Activated gamma-delta T cell treated with anti-CD3 and anti-CD28 coated beads, Interleukin-2, amount 50 U/mL, for 16 hours (primary cell): ENCODE results near the gene PANX2.

ENCODE experiments used
- DNase-seq: peaks from one replicate; pipeline ENCODE4 v3.0.0-alpha.2; 2020; ENCODE audit warnings: low read depth

PANX2 gene

DNA sequence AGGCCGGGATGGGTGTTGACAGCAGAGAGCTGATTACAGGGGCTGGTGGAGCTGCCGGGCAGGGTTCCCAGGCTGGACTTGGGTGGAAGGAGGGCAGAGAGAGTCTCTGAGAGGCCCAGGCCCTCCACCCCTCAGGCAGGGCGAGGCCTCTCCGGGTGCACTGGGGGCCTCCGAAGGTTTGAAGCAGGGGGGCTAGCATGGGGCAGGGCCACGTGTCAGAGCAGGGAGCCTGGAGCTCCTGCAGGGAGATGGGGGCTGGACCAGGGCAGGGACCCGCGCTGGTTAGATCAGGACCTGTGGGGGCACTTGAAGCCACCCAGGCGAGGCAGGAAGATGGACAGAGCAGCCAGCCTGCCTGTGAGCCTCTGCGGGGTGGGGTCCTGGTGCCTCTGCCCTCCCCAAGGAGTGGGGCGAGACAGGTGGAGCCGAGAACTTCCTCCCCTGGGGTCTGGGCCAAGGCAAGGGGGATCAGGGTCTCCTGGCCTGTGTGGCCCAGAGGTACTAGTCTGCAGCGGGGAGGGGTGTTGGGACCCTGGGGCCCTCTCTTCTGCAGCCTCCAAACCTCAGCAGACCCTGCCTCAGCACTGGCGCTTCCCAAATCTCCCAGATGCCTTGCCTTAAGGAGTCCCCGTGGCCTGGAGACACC is 911 bp downstream of the PANX2 start:
- no peak for DNase-seq

DNA sequence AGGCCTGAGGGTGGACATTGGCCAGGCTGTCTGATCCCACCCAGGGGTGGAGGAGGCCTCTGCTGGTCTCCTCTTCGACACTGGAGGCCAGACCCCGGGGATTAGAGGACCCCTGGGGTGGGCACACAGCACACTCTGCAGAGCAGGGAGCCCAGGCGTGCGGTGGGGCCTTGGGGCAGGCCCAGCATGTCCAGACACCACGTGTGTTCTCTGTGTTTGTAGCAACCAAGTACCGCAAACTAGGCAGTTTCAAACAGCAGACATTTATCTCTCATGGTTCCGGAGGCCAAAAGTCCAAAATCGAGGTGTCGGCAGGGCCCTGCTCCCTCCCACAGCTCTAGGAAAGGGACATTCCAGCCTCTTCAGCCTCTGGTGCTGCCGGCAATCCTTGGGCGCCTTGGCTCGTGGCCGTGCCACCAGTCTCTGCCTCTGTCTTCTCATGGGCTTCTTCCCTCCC is 1.5 kb downstream of the PANX2 start:
- DNase-seq: no peak

DNA sequence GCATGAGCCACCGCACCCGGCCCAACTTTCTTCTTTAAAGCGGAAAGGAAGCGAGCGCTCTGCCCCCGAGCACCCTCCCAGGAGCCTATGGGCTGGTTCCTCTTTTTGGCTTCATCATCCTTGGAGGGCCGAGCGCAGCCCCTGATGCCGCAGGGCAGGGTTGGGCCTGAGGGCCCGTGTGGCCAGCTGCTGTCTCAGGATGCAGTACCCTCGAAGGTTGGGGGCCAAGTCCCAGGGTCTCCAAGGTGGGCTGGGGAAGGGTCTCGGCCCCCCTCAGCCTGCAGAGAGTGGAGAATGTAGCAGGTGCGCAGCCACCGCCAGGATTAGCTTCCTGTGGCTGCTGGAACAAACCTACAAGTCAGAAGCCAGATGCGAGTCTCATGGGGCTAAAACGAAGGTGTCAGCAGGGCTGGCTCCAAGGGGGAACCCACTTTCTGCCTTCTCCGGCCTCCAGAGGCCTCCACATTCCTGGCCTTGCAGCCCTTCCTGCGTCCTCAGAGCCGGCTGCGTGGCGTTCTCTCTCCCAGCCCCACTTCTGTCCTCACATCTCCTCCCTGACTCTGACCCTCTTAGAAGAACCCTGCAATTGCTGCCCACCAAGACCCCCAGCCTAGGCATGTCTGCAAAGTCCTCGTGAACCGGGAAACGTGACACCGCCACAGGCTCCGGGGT is 2.9 kb downstream of the PANX2 start:
- DNase-seq: no peak

DNA sequence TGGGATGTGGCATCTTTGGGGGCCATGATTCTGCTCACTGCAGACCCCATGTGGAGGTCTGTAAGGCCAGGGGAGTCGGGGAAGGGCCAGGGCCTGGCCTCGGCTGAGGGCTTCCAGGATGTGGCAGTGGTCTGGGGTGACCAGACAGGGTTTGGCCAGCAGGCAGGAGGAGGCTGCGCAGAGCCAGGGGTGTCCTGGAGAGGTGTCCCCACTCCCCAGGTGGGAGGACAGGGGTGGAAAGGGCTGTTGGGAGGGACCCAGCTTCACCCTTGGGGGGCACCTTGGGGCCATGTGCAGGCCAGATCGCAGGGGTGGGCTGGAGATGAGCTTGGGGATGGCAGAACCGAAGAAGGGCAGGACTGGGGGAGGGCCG is 3.4 kb downstream of the PANX2 start:
- no peak for DNase-seq

DNA sequence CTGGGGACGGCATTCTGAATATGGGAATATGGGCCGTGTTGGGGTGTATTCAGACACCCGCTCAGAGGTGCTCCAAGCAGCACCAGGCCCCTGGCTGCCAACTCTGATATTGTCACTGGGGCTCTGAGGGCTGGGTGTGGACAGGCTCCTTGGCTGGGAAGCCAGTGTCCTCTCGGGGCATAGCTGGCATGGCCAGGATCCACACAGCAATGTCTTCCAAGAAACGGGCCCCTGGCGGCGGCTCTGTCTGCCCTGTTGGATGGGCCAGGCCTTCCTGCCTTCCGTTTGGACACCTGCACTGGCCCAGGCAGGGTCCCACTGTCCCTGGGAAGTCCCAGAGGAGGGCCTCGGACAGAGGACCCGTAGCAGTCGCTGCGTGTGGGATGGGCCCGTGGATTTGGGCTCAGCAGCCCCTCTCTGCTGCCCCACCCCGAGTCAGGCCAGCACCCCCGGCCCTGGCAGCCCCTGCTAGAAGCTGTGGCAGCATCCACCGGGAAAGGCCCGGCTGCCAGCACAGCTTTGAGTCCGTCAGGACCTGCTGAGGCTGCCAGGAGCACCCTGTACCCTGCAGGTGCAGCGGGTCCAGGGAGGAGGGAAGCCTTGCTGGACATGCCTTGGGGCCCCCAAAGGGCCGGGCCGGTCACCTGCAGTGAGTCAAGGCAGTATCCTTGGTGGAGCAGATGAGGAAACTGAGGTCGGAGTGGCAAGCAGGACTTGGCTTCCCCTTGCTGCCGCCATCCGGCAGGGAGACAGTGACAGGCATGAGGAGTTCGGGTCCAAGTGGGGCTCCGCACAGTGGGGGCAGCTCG is 4.1 kb downstream of the PANX2 start:
- DNase-seq: no peak

DNA sequence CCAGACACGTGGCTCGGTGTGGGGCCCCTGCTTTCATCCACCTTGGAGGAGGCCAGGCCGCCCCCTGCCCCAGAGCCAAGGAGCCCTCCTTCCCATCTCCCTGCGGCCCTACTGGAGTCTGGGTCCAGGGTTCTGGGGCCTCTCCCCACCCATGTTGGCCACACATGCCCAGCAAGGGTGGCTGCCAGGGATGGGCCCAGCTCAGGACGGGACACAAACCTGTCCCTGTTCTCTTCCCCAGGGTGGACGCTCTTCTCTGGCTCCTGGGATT is 4.6 kb downstream of the PANX2 start:
- no peak for DNase-seq

DNA sequence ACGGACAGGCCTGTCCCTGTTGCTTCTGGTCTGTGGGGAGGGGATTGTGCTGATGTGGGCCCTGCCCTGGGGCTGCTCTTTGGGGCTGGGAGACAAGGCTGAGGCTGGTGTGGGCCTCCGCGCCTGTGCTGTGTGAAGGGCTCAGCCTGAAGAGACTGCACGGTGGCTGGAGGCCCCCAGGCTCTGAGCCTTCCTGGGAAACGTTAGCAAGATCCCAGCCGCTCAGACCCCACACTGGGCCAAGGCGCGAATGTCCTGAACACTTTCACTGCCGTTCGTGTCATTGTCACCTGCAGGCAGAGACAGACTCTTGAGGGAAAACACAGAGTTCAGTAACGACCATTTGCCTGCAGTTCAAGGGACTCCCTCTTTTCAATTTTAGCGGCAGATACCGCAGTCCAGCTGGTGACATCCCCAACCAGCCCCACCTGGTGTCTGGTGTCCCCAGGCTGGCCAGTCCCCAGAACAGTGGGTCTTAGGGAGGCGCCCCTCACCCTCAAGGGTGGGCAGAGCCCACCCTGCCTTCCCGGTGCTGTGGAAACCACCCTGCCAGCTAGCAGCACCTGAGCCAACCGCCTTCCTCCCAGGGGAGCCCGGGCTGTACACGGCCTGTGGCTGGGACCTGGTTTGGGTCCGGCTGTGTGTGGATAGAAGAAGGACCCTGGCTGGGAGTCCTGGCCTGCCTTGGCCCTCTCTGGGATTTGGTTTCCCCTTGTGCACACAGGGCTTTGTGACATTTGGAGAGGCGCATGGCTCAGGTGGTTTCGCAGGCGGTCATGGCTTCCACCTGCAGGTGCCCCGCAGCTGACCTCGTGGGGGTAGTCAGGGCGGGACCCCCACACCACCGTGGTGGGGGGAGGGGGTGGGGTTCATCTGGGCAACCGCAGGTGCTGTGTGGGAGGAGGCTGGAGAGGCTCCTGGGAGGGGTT is 5.7 kb downstream of the PANX2 start:
- no peak for DNase-seq

DNA sequence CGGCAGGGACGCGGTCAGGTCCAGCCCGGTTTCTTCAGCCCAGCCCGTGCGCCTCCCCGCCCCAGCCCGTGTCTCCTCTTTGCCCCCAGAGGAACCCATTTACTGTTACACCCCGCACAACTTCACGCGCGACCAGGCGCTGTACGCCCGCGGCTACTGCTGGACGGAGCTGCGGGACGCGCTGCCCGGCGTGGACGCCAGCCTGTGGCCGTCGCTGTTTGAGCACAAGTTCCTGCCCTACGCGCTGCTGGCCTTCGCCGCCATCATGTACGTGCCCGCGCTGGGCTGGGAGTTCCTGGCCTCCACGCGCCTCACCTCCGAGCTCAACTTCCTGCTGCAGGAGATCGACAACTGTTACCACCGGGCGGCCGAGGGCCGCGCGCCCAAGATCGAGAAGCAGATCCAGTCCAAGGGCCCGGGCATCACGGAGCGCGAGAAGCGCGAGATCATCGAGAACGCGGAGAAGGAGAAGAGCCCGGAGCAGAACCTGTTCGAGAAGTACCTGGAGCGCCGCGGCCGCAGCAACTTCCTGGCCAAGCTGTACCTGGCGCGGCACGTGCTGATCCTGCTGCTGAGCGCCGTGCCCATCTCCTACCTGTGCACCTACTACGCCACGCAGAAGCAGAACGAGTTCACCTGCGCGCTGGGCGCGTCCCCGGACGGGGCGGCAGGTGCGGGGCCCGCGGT is 6.5 kb downstream of the PANX2 start:
- no peak for DNase-seq

DNA sequence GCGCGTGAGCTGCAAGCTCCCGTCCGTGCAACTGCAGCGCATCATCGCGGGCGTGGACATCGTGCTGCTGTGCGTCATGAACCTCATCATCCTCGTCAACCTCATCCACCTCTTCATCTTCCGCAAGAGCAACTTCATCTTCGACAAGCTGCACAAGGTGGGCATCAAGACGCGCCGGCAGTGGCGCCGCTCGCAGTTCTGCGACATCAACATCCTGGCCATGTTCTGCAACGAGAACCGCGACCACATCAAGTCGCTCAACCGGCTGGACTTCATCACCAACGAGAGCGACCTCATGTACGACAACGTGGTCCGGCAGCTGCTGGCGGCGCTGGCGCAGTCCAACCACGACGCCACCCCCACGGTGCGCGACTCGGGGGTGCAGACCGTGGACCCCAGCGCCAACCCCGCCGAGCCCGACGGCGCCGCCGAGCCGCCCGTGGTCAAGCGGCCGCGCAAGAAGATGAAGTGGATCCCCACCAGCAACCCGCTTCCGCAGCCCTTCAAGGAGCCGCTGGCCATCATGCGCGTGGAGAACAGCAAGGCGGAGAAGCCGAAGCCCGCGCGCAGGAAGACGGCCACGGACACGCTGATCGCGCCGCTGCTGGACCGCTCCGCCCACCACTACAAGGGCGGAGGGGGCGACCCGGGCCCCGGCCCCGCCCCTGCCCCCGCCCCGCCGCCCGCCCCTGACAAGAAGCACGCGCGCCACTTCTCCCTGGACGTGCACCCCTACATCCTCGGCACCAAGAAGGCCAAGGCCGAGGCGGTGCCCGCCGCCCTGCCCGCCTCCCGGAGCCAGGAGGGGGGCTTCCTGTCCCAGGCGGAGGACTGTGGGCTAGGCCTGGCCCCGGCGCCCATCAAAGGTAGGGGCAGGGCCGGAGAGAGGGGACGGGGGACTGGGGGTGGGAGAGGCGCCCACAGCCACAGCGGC is 7.3 kb downstream of the PANX2 start:
- DNase-seq: no peak

DNA sequence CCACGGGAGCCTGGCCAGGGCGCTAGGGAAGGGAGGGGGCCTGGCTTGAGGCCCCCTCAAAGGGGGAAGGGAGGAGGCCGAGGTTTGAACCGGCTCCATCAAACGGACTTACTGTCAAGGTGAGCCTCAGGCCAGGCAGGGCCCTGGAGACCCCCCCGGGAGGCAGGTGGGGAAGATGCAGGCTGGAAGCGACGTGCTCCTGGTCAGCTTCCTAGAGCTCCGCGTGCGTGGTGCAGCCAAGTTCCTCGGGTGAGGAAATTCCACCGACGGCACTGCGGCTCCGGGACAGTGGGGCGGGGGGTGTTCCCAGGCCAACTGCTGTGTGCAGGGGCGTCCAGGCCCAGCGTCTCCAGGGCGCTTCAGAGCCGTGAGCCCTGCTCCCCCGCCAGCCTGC is 7.9 kb downstream of the PANX2 start:
- DNase-seq: no peak

DNA sequence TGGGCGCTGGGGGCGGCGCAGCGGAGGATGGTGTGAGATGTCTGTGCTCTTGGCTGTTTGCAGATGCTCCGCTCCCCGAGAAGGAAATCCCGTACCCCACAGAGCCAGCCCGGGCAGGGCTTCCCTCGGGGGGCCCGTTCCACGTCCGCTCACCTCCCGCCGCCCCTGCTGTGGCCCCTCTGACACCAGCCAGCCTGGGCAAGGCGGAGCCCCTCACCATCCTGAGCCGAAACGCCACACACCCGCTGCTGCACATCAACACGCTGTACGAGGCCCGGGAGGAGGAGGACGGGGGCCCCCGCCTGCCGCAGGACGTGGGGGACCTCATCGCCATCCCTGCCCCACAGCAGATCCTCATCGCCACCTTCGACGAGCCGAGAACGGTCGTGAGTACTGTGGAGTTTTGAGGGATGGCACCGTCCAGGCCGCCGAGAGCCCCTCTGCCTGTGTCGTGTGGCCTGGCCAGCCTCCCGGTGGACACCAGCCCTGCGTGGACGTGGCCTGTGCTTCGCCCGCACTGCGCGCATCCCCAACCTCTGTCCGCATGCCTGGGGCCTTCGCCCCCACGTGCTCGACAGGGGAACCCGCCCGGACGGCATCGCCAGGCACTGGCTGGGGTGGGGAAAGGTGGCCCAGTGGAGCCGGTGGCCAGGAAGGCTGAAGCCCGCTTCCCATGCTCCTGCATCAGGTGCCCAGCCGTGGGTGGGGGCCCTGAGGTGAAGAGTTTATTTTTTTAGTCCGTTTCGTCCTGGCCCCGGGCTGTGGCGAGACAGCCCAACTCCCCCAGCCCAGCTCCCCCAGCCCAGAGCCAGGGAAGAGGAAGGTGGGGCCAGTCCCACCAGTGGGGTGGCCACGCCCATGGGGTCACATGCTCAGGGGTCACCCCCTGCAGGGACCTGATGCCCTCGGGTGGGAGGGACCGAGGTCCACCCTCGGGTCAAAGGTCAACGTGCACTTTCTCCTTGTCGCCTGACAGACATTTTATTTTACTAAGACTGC is 8.6 kb downstream of the PANX2 start:
- no peak for DNase-seq

DNA sequence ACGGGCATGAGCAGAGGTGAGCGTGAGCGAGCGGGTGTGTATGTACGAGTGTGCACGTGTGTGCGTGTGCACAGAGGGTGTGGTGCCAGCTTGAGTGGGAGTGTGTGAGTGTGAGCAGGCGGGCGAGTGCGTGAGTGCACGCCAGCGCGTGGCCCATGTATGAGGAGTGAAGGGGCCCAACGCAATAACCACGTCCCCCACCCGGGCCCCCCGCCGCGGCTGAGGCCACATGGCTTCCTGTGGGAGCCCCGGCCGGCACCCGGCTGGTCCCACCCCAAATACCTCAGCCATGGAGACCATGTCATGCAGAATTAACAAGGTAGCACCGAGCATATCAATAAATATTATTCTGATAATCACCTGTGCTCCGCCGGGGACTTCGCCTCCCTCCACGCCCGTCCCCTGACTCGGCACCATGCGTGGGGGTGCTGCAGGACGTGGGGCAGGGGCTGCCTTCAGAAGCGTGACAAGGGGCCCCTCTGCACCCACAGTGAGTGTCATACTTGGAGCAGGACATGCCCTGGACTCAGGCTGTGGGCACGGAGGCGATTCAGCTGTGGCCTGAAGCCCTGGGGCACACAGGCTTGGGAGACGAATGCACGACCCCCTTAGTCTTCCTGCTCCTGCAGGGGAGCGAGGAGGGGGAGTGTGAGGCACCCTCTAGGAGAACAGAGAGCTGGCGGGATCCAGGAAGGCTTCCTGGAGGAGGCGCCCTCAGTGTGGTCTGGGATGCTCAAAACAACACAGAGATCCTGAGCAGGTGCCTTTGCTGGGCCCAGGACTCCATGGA is 9.6 kb downstream of the PANX2 start:
- DNase-seq: no peak

DNA sequence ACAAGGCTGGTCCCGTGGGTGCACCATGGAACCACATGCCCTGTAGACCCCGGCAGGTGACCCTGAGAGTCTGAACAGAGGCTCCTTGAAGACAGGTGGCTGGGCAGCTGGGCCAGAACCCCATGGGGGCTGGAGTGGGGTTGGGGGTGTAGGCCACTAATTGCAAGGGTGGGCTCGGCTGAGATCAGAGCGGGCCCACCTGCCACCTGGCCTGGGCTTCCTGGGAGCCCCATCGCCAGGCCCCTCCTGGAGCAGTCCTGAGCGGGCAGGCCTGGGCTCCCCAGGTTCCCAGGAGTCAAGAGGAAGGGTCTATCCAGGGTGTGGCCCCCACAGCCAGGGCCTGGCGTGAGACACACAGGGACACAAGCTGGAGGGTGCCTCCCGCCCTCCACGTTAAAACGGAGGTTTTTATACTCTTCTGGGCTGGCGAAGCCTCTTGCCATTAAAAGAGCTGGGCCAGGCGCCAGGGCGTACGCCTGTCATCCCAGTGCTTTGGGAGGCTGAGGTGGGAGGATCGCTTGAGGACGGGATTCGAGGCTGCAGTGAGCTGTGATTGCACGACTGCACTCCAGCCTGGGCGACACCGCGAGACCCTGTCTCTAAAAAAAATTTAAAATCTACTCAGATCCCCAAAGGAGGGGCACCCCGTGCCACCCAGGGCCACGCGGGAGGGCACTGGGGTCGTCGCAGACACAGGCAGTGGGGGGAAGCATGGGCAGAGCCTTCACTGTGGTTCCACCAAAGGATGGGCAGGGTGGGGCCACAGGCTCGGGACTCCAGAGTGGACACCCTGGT is 10.4 kb downstream of the PANX2 start:
- DNase-seq: no peak

DNA sequence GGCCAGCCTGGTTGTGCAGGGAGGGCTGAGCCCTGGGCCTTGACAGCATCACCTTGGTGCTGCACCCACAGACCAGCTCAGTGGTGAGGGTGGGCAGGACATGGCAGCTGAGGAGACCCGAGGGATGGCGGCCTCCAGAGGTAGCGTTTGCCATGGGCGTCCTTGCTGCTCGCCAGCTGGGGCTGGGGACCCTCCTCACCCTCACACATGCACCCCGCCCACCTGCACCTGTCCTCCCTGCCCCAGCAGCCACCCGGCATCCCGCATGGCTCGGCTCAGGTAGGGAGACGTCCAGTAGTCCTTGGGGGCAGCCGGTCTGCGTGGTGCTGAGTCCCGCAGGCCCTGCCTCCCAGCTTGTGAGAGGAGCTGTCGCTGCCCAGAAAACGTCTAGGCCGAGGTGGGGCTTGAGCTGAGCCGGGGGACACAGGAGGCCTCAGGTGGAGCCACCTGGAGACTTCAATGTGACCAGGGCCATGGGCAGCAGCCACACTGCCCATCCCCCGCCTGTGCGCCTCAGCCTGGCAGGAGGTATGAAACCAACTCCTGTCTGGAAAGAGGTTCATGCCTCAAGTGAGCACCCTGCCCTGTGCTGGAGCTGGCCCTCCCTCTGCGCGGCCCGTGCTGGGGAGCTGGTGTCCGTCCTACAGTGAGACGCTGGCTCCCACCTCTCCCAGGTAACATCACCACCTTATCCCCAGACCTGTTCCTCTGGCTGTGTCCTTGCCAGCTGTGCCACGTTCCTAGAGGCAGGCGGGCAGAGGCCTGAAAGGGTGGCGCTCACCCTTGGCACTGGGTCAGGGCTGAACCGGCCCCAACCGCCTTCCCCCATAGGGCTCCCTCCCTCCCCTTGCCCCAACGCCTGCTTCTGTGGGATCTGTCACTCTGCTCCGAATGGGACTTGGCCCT is 11.9 kb downstream of the PANX2 start:
- no peak for DNase-seq

DNA sequence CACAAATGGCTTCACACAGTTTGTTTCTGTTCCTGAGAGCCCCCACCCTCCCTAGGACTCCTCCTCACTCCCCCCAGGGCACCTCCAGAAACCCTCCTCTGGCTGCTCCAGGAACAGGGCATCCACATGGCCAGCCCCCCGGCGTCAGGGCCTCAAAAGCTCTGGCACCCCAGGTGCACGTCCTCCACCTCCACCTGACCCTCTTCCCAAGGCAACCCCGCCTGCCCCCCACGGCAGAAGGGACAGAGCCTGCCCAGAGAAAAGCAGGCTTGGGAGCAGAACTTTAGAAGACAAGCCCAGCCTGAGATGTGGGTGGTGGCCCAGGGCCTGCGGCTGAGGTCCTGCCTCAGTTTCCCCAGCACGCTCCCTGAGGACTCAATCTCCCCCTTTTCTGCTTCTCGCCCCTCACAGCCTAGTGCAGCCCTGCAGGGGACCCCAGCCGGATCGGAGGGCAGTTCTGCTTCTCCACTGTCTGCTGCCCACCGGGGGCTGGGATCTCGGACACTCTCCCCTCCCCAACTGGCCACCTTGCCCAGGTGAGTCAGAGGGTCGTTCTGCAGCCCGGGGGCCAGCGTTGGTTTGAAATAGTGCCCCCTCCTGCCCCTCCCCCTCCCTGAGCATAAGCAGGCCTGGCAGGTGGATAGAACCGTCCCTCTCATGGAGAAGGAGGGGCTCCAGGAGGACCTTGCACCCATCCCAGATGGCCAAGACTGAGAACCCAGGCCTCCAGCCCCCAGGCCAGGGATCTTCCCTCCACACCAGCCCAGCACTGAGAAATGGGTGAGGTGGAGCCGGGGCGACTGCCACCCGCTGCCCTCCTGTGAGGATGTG is 12.8 kb downstream of the PANX2 start:
- DNase-seq: no peak
